ENCODE results near the gene SMTNL2.

The SMTNL2 gene

GRCh38 chr17:4584101-4584916, at the start of gene SMTNL2:
SMTNL2 (plus strand) TSS chr17:4584529; CDS start chr17:4584606, 77 bp downstream.
- TF ChIP-seq CTCF (IDR thresholded peaks at IDR 0.05; ENCODE audit: low read depth, low read length): no peak
- peak within 1 kb of the TSS in 1 of 2 donors; percentile 35 for H3K4me3 ChIP-seq (replicated peaks in 1 of 2; ENCODE audit: low read depth in 2 of 2, low read length in 2 of 2)
- DNase-seq (ENCODE audit: low read depth in 2 of 2): no peak

GRCh38 chr17:4534928-4535666, 49.2 kb upstream of the SMTNL2 start:
- DNase-seq (ENCODE audit: low read depth in 2 of 2): no peak
- no peak overlapping the region for H3K4me3 ChIP-seq (replicated peaks in 1 of 2; ENCODE audit: low read depth in 2 of 2, low read length in 2 of 2)
- no peak for TF ChIP-seq CTCF (IDR thresholded peaks at IDR 0.05; ENCODE audit: low read depth, low read length)

- no peak for DNase-seq (ENCODE audit: low read depth in 2 of 2)
- TF ChIP-seq CTCF (IDR thresholded peaks at IDR 0.05; ENCODE audit: low read depth, low read length): no peak
- no peak overlapping the region for H3K4me3 ChIP-seq (replicated peaks in 1 of 2; ENCODE audit: low read depth in 2 of 2, low read length in 2 of 2)
These were observed 48.6 kb upstream of the SMTNL2 start for GRCh38 chr17:4535667-4536258.

- no peak overlapping the region for H3K4me3 ChIP-seq (replicated peaks in 1 of 2; ENCODE audit: low read depth in 2 of 2, low read length in 2 of 2)
- TF ChIP-seq CTCF (IDR thresholded peaks at IDR 0.05; ENCODE audit: low read depth, low read length): no peak
- DNase-seq (ENCODE audit: low read depth in 2 of 2): peak in 1 of 2 donors; percentile 19
These were observed 48.0 kb upstream of the SMTNL2 start for GRCh38 chr17:4536259-4536741.

- no peak overlapping the region for H3K4me3 ChIP-seq (replicated peaks in 1 of 2; ENCODE audit: low read depth in 2 of 2, low read length in 2 of 2)
- TF ChIP-seq CTCF (IDR thresholded peaks at IDR 0.05; ENCODE audit: low read depth, low read length): no peak
- DNase-seq (ENCODE audit: low read depth in 2 of 2): peak; percentile 75 to 77
These were observed 47.5 kb upstream of the SMTNL2 start for GRCh38 chr17:4536742-4537411.
